WTC11 (cell line): ENCODE results near the gene OR10P1. TPM values are rescaled to one million over a fixed set of nuclear protein-coding genes. Genes with fewer than 3 reads are reported as not detected.

Experiments
- ATAC-seq: fragments of 200-7000 bp; cut with Tn5 transposase; 2 replicates; pipeline ENCODE4 v1.10.0; 2021; ENCODE audit warnings: mild to moderate bottlenecking, moderate library complexity
- CTCF ChIA-PET: fragments of 300-600 bp; sonication (Branson Sonifier 250); formaldehyde crosslinking; loops from one replicate; lab custom pipeline; 2021; ENCODE audit warnings: antibody characterized with exemption; lab: Charles Lee
- POLR2A ChIA-PET: fragments of 350-600 bp; sonication (Branson Sonifier 250); formaldehyde crosslinking; loops from one replicate; lab custom pipeline; 2021; ENCODE audit warnings: antibody characterized with exemption; lab: Charles Lee
- DNase-seq: peaks from one replicate; pipeline ENCODE4 v3.0.0; 2021; ENCODE audit warnings: low spot score
- H3K27ac Mint-ChIP-seq: 2 replicates; pipeline ENCODE4 v1.8.0; 2021; ENCODE audit warnings: mixed read lengths
- H3K27me3 Mint-ChIP-seq: 2 replicates; pipeline ENCODE4 v1.8.0; 2021; ENCODE audit warnings: low read depth, mild to moderate bottlenecking, moderate library complexity, mixed read lengths
- H3K36me3 Mint-ChIP-seq: 2 replicates; pipeline ENCODE4 v1.8.0; 2021; ENCODE audit warnings: mixed read lengths
- H3K4me1 Mint-ChIP-seq: 2 replicates; pipeline ENCODE4 v1.8.0; 2022; ENCODE audit warnings: mixed read lengths
- H3K4me3 Mint-ChIP-seq: 2 replicates; pipeline ENCODE4 v1.8.0; 2021; ENCODE audit warnings: mild to moderate bottlenecking, moderate library complexity, mixed read lengths
- H3K9me3 Mint-ChIP-seq: 2 replicates; pipeline ENCODE4 v1.8.0; 2021; ENCODE audit warnings: mixed read lengths
- ATF2 ChIP-seq: sonication (generic); formaldehyde crosslinking; IDR thresholded peaks from 2 replicates; pipeline ENCODE4 v1.8.1; 2022; ENCODE audit warnings: low read depth, missing genetic modification reagents, borderline replicate concordance
- CREB1 ChIP-seq: sonication (generic); formaldehyde crosslinking; IDR thresholded peaks from 2 replicates; pipeline ENCODE4 v1.8.0; 2023; ENCODE audit warnings: mild to moderate bottlenecking, missing genetic modification reagents
- E2F1 ChIP-seq: sonication (generic); formaldehyde crosslinking; IDR thresholded peaks from 2 replicates; pipeline ENCODE4 v1.8.0; 2022; ENCODE audit warnings: mild to moderate bottlenecking, missing genetic modification reagents
- E2F5 ChIP-seq: sonication (generic); formaldehyde crosslinking; IDR thresholded peaks from 2 replicates; pipeline ENCODE4 v1.8.1; 2022; ENCODE audit warnings: mild to moderate bottlenecking, moderate library complexity, missing genetic modification reagents
- ETV6 ChIP-seq: sonication (generic); formaldehyde crosslinking; IDR thresholded peaks from 2 replicates; pipeline ENCODE4 v1.8.1; 2022; ENCODE audit warnings: mild to moderate bottlenecking, missing genetic modification reagents
- HMGA2 ChIP-seq: fragments of 250-450 bp; sonication (Bioruptor Pico); IDR thresholded peaks from 2 replicates; pipeline ENCODE4 v1.4.0; 2021; ENCODE audit warnings: mild to moderate bottlenecking, moderate library complexity
- IRF1 ChIP-seq: sonication (generic); formaldehyde crosslinking; IDR thresholded peaks from 2 replicates; pipeline ENCODE4 v1.8.0; 2023; ENCODE audit warnings: missing genetic modification reagents
- JUN ChIP-seq: sonication (generic); formaldehyde crosslinking; IDR thresholded peaks from 2 replicates; pipeline ENCODE4 v1.8.0; 2023; ENCODE audit warnings: mild to moderate bottlenecking, missing genetic modification reagents
- MXD4 ChIP-seq: fragments of 250-450 bp; sonication (Bioruptor Pico); IDR thresholded peaks from 2 replicates; pipeline ENCODE4 v1.8.0; 2021; ENCODE audit warnings: mild to moderate bottlenecking, moderate library complexity, borderline replicate concordance
- NFE2L1 ChIP-seq: sonication (generic); formaldehyde crosslinking; IDR thresholded peaks from 2 replicates; pipeline ENCODE4 v1.8.1; 2023; ENCODE audit warnings: missing genetic modification reagents
- OVOL2 ChIP-seq: fragments of 250-450 bp; sonication (Bioruptor Pico); IDR thresholded peaks from 2 replicates; pipeline ENCODE4 v1.9.0; 2021; ENCODE audit warnings: mild to moderate bottlenecking, borderline replicate concordance
- TEAD1 ChIP-seq: sonication (generic); formaldehyde crosslinking; IDR thresholded peaks from 2 replicates; pipeline ENCODE4 v1.8.0; 2022; ENCODE audit warnings: mild to moderate bottlenecking, missing genetic modification reagents
- ZNF121 ChIP-seq: sonication (generic); formaldehyde crosslinking; IDR thresholded peaks from 2 replicates; pipeline ENCODE4 v1.8.0; 2023; ENCODE audit warnings: missing genetic modification reagents
- ZNF138 ChIP-seq: sonication (generic); formaldehyde crosslinking; conservative IDR thresholded peaks from 2 replicates; pipeline ENCODE4 v1.8.1; 2022; ENCODE audit warnings: mild to moderate bottlenecking, moderate library complexity, missing genetic modification reagents
- ZNF671 ChIP-seq: fragments of 250-450 bp; sonication (Bioruptor Pico); IDR thresholded peaks from 2 replicates; pipeline ENCODE4 v1.8.0; 2021; ENCODE audit warnings: mild to moderate bottlenecking
- total RNA-seq: library from RNA; stranded (reverse); gene quantifications from 3 replicates; pipeline ENCODE4 v1.2.3, GENCODE V29; 2021
- TF ChIP-seq, protein P1 (sequence below): fragments of 250-450 bp; sonication (Bioruptor Pico); IDR thresholded peaks from 2 replicates; pipeline ENCODE4 v1.9.0; 2021; ENCODE audit warnings: mild to moderate bottlenecking, borderline replicate concordance
- TF ChIP-seq, protein P2 (sequence below): sonication (generic); formaldehyde crosslinking; IDR thresholded peaks from 2 replicates; pipeline ENCODE4 v1.8.1; 2023; ENCODE audit warnings: mild to moderate bottlenecking, missing genetic modification reagents

OR10P1 gene
- total RNA-seq, 1 experiment from 2014 or later, result not detected

- Mint-ChIP-seq H3K27ac (no peak overlapping the region), H3K27me3 (no peaks in the 10 kb centered on the region; the same call in 1 of the 2 replicates), H3K4me1 (peaks cover 14% of the 10 kb centered on the region), H3K9me3 (no peaks in the 10 kb centered on the region), H3K4me3 (peak overlapping the region; percentile 70), H3K36me3 (peaks cover 3% of the 10 kb centered on the region; the same call in 1 of the 2 replicates)
- DNase-seq, result no peak
- CTCF ChIA-PET, result interaction anchor here (0.5 to 4.7 kb wide), 26 partner anchors 9 to 292 kb away, joined by 3 to 66 read pairs (median 5); partner anchors contain the start of genes CD63, ITGA7 and RAB5B
- POLR2A ChIA-PET, result interaction anchor here (1.0 to 1.2 kb wide), 3 partner anchors 24 to 47 kb away, joined by 3 to 7 read pairs (median 5); partner anchors contain the start of gene CD63
- no peak for ATAC-seq
- no peak for TF ChIP-seq HMGA2 (CRISPR knock-in tag)
- TF ChIP-seq OVOL2 (CRISPR knock-in tag), result no peak
- no peak for TF ChIP-seq E2F1 (CRISPR knock-in tag)
- TF ChIP-seq, protein P1, sequence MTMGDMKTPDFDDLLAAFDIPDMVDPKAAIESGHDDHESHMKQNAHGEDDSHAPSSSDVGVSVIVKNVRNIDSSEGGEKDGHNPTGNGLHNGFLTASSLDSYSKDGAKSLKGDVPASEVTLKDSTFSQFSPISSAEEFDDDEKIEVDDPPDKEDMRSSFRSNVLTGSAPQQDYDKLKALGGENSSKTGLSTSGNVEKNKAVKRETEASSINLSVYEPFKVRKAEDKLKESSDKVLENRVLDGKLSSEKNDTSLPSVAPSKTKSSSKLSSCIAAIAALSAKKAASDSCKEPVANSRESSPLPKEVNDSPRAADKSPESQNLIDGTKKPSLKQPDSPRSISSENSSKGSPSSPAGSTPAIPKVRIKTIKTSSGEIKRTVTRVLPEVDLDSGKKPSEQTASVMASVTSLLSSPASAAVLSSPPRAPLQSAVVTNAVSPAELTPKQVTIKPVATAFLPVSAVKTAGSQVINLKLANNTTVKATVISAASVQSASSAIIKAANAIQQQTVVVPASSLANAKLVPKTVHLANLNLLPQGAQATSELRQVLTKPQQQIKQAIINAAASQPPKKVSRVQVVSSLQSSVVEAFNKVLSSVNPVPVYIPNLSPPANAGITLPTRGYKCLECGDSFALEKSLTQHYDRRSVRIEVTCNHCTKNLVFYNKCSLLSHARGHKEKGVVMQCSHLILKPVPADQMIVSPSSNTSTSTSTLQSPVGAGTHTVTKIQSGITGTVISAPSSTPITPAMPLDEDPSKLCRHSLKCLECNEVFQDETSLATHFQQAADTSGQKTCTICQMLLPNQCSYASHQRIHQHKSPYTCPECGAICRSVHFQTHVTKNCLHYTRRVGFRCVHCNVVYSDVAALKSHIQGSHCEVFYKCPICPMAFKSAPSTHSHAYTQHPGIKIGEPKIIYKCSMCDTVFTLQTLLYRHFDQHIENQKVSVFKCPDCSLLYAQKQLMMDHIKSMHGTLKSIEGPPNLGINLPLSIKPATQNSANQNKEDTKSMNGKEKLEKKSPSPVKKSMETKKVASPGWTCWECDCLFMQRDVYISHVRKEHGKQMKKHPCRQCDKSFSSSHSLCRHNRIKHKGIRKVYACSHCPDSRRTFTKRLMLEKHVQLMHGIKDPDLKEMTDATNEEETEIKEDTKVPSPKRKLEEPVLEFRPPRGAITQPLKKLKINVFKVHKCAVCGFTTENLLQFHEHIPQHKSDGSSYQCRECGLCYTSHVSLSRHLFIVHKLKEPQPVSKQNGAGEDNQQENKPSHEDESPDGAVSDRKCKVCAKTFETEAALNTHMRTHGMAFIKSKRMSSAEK, result no peak
- TF ChIP-seq, protein P2, sequence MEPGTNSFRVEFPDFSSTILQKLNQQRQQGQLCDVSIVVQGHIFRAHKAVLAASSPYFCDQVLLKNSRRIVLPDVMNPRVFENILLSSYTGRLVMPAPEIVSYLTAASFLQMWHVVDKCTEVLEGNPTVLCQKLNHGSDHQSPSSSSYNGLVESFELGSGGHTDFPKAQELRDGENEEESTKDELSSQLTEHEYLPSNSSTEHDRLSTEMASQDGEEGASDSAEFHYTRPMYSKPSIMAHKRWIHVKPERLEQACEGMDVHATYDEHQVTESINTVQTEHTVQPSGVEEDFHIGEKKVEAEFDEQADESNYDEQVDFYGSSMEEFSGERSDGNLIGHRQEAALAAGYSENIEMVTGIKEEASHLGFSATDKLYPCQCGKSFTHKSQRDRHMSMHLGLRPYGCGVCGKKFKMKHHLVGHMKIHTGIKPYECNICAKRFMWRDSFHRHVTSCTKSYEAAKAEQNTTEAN (CRISPR knock-in tag), result no peak
- no peak for TF ChIP-seq ZNF121 (CRISPR knock-in tag)
- TF ChIP-seq ATF2 (CRISPR knock-in tag), result no peak
- no peak for TF ChIP-seq ZNF138 (CRISPR knock-in tag)
- no peak for TF ChIP-seq MXD4
- TF ChIP-seq NFE2L1 (CRISPR knock-in tag), result no peak
- no peak for TF ChIP-seq ETV6 (CRISPR knock-in tag)
- TF ChIP-seq CREB1 (CRISPR knock-in tag), result no peak
- no peak for TF ChIP-seq TEAD1 (CRISPR knock-in tag)
- no peak for TF ChIP-seq ZNF671 (CRISPR knock-in tag)
- TF ChIP-seq JUN (CRISPR knock-in tag), result no peak
Measured at GRCh38 chr12:55682087-55682796, 45.5 kb downstream of the OR10P1 start.

DNA sequence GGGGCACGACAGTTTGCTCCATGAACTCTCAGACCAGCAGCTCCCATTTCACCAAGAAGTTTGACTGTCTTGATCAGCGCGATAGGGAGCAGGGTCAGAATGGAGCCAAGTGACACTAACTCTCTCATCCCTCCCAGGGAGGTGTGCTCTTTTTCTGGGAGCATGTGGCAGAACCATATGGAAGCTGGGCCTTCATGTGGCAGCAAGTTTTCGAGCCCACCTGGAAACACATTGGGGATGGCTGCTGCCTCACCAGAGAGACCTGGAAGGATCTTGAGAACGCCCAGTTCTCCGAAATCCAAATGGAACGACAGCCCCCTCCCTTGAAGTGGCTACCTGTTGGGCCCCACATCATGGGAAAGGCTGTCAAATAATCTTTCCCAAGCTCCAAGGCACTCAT lies 47.0 kb downstream of the OR10P1 start:
- Mint-ChIP-seq H3K27ac (no peak overlapping the region), H3K36me3 (peaks cover 7% of the 10 kb centered on the region; the same call in 1 of the 2 replicates), H3K9me3 (no peaks in the 10 kb centered on the region), H3K27me3 (no peaks in the 10 kb centered on the region; the same call in 1 of the 2 replicates), H3K4me1 (peaks cover 14% of the 10 kb centered on the region), H3K4me3 (no peak overlapping the region)
- ChIA-PET POLR2A (interaction anchor here (1.1 kb wide), 1 partner anchor 11 kb away, joined by 3 read pairs; no protein-coding TSS in a partner anchor), CTCF (interaction anchor here (1.3 to 4.7 kb wide), 3 partner anchors 22 to 54 kb away, joined by 4 to 65 read pairs (median 6); no protein-coding TSS in a partner anchor)
- TF ChIP-seq E2F5 (CRISPR knock-in tag) (no peak), IRF1 (CRISPR knock-in tag) (no peak), ZNF671 (CRISPR knock-in tag) (no peak)
- TF ChIP-seq, protein P1, result no peak
- DNase-seq, result no peak
- ATAC-seq, result no peak
